ENCODE results near the gene FDX2. TPM values are rescaled to one million over a fixed set of nuclear protein-coding genes. Genes with fewer than 3 reads are reported as not detected.
"Not testable (repeated sequence)": the region's sequence is repeated elsewhere in the genome, so short reads cannot be mapped to it uniquely, and the experiment has no call there.

FDX2 gene
- polyA plus RNA-seq (ENCODE audit: insufficient read length in 4 of 4) = 10 to 100 TPM; 18.6 to 25.9 (median 20.7) TPM

DNA sequence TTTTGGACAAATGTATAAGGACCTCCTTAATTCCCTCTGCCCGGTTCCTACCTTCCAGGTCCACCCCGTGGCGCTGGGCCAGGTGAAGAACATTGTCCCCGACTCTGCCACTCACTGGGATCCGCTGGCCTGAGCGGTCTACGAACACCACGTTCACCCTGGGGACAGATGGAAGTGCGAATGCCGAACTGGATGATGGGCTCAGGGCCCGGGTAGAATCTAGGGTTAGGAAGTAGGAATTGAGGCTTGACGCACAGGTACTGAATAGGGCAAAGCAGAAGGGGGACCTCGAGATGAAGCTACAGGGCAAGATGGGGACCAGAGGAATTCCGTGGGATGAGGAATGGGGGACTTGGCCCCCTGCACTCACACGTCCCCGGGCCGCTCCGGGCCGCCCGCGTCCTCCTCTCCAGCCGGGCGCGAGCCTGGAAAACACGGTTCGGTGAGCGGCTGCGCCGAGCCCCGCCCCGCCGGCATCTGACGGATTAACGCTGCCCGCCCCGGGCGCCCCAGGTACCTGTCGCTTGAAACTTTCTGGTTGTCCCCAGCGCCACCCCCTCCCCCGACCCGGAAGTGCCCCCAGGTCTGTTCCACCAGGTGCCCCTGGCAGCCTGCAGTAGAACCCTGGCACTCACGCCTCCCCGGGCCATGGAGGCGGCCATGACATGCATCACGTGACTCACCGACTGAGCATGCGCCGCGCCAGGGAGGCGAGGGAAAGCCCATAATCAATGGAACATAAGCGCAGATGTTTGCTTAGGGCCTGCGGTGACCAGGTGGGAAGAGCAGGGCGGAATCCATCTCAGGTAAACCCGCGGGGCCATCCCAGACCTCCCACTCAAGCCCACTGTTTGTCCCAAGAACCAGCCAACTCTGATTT, at the start of gene FDX2:
Gene FDX2, minus strand, starts transcription at position 681 of the 880 bp plus-strand sequence. Its CDS starts 19 bp downstream, at position 662.
- peak in 1 of 4 donors; percentile 75 for DNase-seq (ENCODE audit: low read depth in 4 of 4, low spot score in 3 of 4)

GRCh38 chr19:10365518-10365917, 49.7 kb upstream of the FDX2 start:
- DNase-seq (ENCODE audit: low read depth in 4 of 4, low spot score in 3 of 4) = no peak

DNA sequence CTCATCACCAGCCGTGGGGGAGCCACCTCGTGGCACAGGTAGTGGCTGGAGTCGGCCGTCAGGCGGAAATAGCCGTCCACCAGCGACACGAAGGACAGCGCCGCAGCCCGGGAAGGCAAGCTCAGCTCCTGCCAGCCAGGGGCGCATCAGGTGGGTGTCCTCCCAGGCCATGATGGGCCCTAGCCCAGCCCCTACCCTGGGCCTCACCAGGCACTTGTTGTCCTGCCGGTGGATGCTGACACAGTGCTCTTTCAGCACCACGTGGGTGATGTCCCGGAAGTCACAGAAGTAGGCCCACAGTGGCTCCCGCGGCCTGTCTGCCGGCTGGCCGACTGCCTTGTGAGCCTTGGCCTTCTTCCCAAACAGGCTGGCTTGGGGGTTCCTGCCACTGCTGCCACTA, 48.8 kb upstream of the FDX2 start:
- DNase-seq (ENCODE audit: low read depth in 4 of 4, low spot score in 3 of 4) = no peak

DNA sequence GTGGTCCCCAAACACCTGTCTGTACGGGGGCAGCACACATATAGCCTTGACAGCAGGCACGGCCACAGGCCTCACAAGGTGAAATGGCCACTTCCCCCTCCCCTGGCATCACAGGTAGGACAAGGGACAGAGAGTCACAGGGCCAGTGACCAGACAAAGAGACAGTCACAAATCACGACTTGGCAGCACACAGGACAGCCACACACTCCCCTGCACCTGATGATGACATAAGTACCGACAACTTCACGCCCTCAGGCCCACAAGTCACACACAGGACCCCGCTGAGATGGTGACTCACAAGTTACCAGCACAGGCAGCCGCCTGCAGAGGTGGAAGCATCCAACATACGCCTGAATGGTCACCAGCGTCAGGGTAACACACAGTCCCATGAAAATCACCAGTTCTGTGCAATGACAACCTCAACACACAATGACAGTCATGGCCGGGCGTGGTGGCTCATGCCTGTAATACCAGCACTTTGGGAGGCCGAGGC, 48.0 kb upstream of the FDX2 start:
- no peak for DNase-seq (ENCODE audit: low read depth in 4 of 4, low spot score in 3 of 4)

DNA sequence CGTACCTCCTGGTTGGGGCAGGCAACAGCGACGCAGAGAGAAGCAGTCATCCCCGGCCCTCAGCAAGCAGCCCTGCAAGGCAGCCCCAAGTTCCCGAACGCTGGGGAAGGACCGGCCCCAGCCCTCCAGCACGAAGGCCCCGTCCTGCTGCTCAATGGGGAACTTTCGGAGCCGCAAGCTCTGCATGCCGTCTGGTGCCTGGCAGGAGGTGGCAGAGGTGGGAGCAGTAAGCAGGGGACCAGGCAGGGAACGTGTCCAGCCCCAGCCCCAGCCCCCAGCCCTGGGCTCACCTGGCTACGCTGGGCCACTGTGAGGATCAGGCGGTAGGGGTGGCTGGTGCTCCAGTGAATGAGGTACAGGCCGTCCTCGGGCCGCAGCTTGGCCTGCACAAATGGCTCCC, 46.4 kb upstream of the FDX2 start:
- DNase-seq (ENCODE audit: low read depth in 4 of 4, low spot score in 3 of 4) = no peak

- DNase-seq (ENCODE audit: low read depth in 4 of 4, low spot score in 3 of 4) = no peak
Observed at GRCh38 chr19:10361569-10362011, 45.8 kb upstream of the FDX2 start.

- DNase-seq (ENCODE audit: low read depth in 4 of 4, low spot score in 3 of 4) = no peak
Observed at GRCh38 chr19:10356431-10356830, 40.6 kb upstream of the FDX2 start.

DNA sequence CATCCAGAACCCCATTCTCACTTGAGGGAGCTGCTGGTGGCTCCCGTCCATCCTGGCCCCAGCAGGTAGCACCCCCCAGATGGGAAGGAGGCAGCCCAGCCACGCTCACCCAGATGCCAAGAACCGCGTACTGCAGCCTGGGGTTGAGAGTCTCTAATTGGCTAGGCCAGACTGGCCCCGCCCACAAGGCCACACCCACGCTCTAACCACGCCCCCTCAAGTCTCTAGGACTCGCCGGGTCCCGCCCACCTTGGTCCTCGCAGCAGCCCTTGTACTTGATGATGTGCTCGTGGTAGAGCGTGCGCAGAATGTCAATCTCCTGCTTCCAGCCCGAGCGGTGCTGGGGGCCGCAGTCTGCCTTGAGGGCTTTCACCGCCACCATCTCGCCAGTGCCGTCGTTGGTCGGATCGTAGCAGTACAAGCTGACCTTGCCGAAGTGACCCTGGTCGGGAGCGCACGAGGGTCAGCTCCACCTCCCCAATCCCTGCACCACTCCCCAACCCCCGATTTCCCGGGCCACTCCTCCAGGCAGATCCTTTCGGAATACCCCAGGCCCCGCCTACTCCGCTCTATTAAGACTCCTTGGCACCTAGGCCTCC, 38.1 kb upstream of the FDX2 start:
- peak in 1 of 4 donors; percentile 35 for DNase-seq (ENCODE audit: low read depth in 4 of 4, low spot score in 3 of 4)

- DNase-seq (ENCODE audit: low read depth in 4 of 4, low spot score in 3 of 4) = peak; percentile 44 to 73 (median 64)
Observed at GRCh38 chr19:10352764-10353671, 37.2 kb upstream of the FDX2 start.

DNA sequence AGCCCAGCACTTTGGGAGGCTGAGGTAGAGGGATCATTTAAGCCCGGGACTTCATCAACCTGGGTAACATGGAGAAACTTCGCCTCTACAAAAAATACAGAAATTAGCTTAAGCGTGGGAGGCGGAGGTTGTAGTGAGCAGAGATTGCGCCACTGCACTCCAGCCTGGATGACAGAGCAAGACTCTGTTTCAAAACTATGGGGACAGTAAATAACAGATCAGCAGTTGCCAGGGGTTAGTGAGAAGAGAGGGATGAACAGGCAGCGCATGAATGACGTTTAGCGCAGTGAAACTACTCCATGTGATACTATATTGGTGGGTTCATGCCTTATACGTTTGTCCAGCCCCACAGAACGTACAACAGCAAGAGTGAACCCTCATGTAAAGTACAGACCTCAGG, 30.7 kb upstream of the FDX2 start:
- no peak for DNase-seq (ENCODE audit: low read depth in 4 of 4, low spot score in 3 of 4)

DNA sequence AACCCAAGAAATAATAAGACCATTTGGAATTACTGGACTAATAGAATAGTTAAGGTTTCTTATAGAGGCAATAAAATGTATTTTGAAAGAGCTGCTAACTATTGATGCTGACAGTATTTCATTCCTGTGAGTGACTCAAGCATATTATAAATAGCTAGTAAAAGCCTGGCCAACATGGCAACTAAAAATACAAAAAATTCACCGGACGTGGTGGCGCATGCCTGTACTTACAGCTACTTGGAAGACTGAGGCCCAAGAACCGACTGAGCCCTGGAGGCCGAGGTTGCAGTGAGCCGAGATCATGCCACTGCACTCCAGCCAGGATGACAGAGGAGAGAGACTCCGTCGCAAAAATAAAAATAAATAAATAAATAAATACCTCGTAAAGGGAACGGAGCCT, 29.0 kb upstream of the FDX2 start:
- no peak for DNase-seq (ENCODE audit: low read depth in 4 of 4, low spot score in 3 of 4)

DNA sequence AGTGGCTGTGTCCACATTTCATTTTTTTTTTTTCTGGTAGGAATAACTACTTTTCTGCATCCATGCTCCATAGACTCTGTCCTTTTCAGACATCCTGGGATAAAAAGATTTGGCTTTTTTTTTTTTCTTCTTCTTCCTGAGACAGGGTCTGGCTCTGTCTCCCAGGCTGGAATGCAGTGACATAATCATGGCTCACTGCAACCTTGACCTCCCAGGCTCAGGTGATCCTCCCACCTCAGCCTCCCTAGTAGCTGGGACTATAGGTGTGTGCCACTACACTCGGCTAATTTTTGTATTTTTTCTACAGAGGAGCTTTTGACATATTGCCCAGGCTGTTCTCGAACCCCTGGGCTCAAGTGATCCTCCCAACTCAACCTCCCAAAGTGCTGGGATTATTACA, 27.7 kb upstream of the FDX2 start:
- no peak for DNase-seq (ENCODE audit: low read depth in 4 of 4, low spot score in 3 of 4)

- no peak for DNase-seq (ENCODE audit: low read depth in 4 of 4, low spot score in 3 of 4)
Observed at GRCh38 chr19:10339977-10340376, 24.2 kb upstream of the FDX2 start.

DNA sequence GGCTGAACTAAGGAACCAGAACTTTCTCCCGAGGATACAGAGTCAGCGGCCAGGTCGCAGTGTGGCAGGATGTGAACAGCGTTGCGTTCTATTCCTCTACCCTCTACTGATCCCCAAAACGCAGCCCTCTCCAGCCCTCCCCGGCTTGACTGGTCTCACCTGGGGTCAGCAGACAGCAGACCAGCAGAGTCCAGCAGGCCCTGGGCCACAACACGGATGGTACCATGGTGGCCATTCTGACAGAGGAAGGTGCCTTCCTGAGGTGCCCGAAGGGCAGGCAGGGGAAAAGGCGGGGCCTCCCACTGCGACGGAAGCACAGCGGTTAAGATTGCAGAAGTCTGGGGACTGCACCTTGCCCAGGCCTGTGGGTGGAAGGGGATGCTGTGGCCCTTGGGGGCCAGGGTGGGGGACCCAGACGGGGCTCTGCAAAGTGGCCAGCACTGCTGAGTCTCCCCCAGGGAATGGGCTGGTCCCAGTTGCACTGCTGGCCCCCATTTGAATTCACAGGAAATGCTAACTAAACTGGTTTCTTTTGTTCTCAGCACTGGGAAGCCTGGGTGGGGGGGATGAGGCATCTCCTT, 23.7 kb upstream of the FDX2 start, which contains the start of gene ICAM3:
Gene ICAM3, minus strand, starts transcription at position 245 of the 581 bp plus-strand sequence. Its CDS starts 10 bp downstream, at position 235.
- no peak for DNase-seq (ENCODE audit: low read depth in 4 of 4, low spot score in 3 of 4)

DNA sequence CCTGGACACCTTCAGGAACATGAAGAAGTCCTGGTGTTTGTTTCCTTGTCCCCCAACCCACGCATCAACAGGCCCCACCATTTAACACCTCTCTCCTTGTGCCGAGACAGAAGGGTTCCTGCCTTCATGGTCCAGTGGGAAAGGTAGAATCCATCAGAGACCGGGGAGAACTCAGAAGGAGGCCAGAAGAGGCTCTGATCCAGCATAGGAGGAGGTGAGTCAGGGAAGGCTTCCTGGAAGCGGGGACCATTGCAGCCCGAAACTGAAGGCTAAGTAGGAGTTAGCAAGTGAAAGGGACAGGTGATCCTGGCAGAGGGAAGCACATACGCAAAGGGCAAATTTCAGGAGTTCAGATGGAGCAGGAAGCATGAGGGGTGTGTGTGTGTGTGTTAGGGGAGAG, 23.1 kb upstream of the FDX2 start:
- no peak for DNase-seq (ENCODE audit: low read depth in 4 of 4, low spot score in 3 of 4)

DNA sequence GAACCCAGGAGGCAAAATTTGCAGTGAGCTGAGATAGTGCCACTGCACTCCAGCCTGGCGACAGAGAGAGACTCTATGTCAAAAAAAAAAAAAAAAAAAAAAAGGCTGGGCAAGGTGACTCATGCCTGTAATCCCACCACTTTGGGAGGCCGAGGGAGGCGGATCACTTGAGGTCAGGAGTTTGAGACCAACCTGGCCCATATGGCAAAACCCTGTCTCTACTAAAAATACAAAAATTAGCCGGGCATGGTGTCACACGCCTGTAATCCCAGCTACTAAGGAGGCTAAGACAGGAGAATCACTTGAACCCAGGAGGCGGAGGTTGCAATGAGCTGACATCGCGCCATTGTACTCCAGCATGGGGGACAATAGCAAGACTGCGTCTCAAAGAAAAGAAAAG, 20.9 kb upstream of the FDX2 start:
- DNase-seq (ENCODE audit: low read depth in 4 of 4, low spot score in 3 of 4) = not testable (repeated sequence)

DNA sequence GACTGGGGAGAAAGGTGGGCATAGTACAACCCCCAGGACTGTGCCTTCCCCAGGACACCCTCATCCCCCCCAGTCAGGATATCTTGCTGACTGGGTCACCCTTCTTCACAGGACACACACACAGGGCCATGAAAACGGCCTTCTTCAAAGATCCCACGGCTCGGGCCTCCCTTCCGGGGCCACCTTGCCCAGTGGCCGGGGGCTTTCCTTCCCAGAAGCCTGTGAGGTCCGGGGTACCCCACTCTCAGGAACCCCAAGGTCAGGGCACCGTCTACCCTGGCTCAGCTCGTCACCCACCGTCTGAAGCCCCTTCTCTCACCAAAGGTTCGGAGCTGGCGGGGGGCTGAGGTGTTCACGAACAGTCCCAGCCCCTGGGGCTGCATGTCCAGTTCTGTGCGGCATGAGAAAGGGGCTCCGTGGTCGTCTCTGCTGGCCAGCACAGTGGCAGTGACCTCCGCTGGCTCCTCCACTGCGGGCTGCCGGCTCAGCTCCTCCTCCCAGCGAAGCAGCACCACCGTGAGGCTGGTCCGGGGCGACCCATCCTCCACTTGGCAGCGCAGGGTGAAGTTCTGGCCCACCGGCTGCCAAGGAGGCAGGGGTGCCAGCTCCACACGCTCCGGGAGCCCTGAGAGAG, 19.7 kb upstream of the FDX2 start:
- no peak for DNase-seq (ENCODE audit: low read depth in 4 of 4, low spot score in 3 of 4)

DNA sequence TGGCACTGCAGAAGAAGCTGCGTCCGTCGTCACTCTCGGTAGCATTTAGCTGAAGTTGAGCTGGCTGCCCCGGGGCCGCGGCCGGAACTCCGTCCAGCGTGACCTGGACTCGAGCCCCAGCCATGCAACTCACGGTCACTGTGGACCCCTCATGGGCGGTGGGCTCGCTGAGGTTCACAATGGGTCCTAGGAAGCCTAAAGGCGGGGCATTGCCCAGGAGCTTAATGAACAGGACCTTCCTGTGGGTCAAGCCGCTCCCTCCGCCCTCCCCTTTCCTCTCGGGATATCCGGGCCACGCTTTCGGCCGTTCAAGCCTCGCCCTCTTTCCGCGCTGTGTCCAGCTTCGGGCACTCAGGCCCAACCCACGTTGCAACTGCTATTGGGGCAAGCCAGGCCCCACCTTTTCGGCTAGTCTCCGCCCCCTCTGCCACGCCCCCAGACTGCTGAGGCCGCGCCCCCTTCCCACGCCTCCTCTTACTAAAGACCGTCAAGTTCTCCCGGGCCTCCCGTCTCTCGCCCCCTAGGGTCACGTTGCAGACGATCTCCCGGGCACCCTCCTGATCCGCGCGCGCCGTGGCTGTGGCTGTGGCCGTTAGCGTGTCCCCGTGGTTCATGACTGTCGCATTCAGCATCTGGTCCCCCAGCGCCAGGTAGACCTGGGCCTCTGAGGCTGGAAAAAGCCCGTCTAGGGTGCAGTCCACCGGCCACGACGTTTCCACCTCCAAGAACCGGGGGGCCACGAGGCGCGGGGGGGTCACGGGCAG, 19.0 kb upstream of the FDX2 start:
- peak; percentile 76 to 81 (median 76) for DNase-seq (ENCODE audit: low read depth in 4 of 4, low spot score in 3 of 4)
